Measurements from ENCODE around the gene MAD2L1.
A peak's percentile ranks its signal among the peaks of the same experiment; 100 is the strongest.

DNA sequence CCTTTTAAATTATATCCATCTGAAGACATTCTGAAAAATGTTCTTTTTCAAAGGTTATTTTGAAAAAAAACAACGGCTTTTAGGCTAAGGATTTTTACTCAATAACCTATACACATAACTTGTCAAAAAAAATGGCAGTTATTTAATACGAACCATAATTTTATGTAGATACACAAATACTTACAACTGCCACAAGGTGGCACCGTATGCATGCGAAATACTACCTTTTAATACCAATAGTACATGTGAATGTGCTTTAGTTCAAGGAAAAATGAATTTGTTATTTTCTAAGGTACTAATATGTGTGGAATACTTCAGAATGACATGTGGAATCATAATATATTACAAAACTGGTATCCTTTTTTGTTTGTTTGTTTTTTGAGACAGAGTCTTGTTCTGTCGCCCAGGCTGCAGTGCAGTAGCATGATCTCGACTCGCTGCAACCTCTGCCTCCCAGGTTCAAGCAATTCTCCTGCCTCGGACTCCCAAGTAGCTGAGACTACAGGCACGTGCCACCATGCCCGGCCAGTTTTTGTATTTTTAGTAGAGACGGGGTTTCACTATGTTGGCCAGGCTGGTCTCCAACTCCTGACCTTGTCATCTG, 4.6 kb upstream of the MAD2L1 start:
- TF ChIP-seq, protein P1, sequence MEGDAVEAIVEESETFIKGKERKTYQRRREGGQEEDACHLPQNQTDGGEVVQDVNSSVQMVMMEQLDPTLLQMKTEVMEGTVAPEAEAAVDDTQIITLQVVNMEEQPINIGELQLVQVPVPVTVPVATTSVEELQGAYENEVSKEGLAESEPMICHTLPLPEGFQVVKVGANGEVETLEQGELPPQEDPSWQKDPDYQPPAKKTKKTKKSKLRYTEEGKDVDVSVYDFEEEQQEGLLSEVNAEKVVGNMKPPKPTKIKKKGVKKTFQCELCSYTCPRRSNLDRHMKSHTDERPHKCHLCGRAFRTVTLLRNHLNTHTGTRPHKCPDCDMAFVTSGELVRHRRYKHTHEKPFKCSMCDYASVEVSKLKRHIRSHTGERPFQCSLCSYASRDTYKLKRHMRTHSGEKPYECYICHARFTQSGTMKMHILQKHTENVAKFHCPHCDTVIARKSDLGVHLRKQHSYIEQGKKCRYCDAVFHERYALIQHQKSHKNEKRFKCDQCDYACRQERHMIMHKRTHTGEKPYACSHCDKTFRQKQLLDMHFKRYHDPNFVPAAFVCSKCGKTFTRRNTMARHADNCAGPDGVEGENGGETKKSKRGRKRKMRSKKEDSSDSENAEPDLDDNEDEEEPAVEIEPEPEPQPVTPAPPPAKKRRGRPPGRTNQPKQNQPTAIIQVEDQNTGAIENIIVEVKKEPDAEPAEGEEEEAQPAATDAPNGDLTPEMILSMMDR (IDR thresholded peaks at IDR 0.05): peak; percentile 20 to 70 (median 59)
- no peak for TF ChIP-seq POLR2AphosphoS5 (IDR thresholded peaks at IDR 0.05)
- TF ChIP-seq POLR2A (IDR thresholded peaks at IDR 0.05): no peak

Measured in transverse colon (tissue), 4 donors.